Mesenchymal stem cell (in vitro differentiated cells and primary cell): ENCODE measurements around the gene ERBB4.

Experiments used
- DNase-seq: peaks from one replicate; pipeline ENCODE4 v3.0.0-alpha.2; 2013
- H2AFZ ChIP-seq: one replicate; pipeline ENCODE4 v1.6.1; 2013; ENCODE audit warnings: low read depth, mild to moderate bottlenecking, control low read depth, inconsistent platforms, low read length, moderate library complexity
- H2AK5ac ChIP-seq: 2 replicates; pipeline ENCODE4 v1.6.1; 2013; ENCODE audit warnings: low read length, moderate library complexity, mild to moderate bottlenecking, inconsistent platforms; ENCODE audit not compliant: severe bottlenecking
- H2BK120ac ChIP-seq: one replicate; pipeline ENCODE4 v1.6.1; 2013; ENCODE audit warnings: low read depth, mild to moderate bottlenecking, inconsistent platforms, low read length, moderate library complexity
- H2BK12ac ChIP-seq, 2 experiments: one replicate each; pipeline ENCODE4 v1.6.1; 2013; ENCODE audit warnings: inconsistent platforms in 2 of 2, low read length in 2 of 2, mild to moderate bottlenecking in 2 of 2, moderate library complexity in 2 of 2, control low read depth in 1 of 2
- H2BK15ac ChIP-seq: one replicate; pipeline ENCODE4 v1.6.1; 2013; ENCODE audit warnings: mild to moderate bottlenecking, low read depth, inconsistent platforms; ENCODE audit not compliant: poor library complexity, severe bottlenecking
- H2BK5ac ChIP-seq: 2 replicates; pipeline ENCODE4 v1.6.1; 2013; ENCODE audit warnings: low read depth, mild to moderate bottlenecking, low read length, control low read depth, inconsistent platforms; ENCODE audit not compliant: poor library complexity, severe bottlenecking
- H3K14ac ChIP-seq, 2 experiments: one replicate each; pipeline ENCODE4 v1.6.1; 2013; ENCODE audit warnings: inconsistent platforms in 2 of 2, low read length in 2 of 2, control low read depth in 1 of 2, mild to moderate bottlenecking in 1 of 2, moderate library complexity in 1 of 2
- H3K18ac ChIP-seq, 2 experiments: one replicate each; pipeline ENCODE4 v1.6.1; 2013; ENCODE audit warnings: inconsistent platforms in 2 of 2, low read length in 2 of 2, control low read depth in 1 of 2, low read depth in 1 of 2, mild to moderate bottlenecking in 1 of 2
- H3K23ac ChIP-seq, 2 experiments: one replicate each; pipeline ENCODE4 v1.6.1; 2013; ENCODE audit warnings: inconsistent platforms in 2 of 2, low read length in 2 of 2, mild to moderate bottlenecking in 2 of 2, moderate library complexity in 2 of 2, control low read depth in 1 of 2
- H3K27ac ChIP-seq: 2 replicates; pipeline ENCODE4 v1.5.1; 2013; ENCODE audit warnings: mild to moderate bottlenecking, moderate library complexity, low read length, control low read depth, inconsistent platforms; ENCODE audit not compliant: poor library complexity, severe bottlenecking
- H3K27me3 ChIP-seq, 2 experiments: 2 replicates each; pipeline versions ENCODE4 v1.6.1 to v1.7.0; 2013; ENCODE audit warnings: low read length in 2 of 2, mild to moderate bottlenecking in 2 of 2, moderate library complexity in 2 of 2, control low read depth in 1 of 2, inconsistent platforms in 1 of 2; ENCODE audit not compliant: control insufficient read depth in 1 of 2, insufficient read depth in 1 of 2
- H3K36me3 ChIP-seq, 2 experiments: 2 replicates each; pipeline versions ENCODE4 v1.6.1 to v1.7.0; 2013; ENCODE audit warnings: low read length in 2 of 2, control low read depth in 1 of 2, inconsistent platforms in 1 of 2, low read depth in 1 of 2, mild to moderate bottlenecking in 1 of 2; ENCODE audit not compliant: insufficient read depth in 2 of 2, control insufficient read depth in 1 of 2
- H3K4ac ChIP-seq, 2 experiments: one replicate each; pipeline ENCODE4 v1.6.1; 2013; ENCODE audit warnings: inconsistent platforms in 2 of 2, low read length in 2 of 2, mild to moderate bottlenecking in 2 of 2, moderate library complexity in 2 of 2, control low read depth in 1 of 2, low read depth in 1 of 2
- H3K4me1 ChIP-seq: 2 replicates; pipeline ENCODE4 v1.6.1; 2013; ENCODE audit warnings: low read depth, low read length, control low read depth; ENCODE audit not compliant: control insufficient read depth, insufficient read depth
- H3K4me2 ChIP-seq: 2 replicates; pipeline ENCODE4 v1.6.1; 2013; ENCODE audit warnings: low read length, mild to moderate bottlenecking, inconsistent platforms; ENCODE audit not compliant: poor library complexity, severe bottlenecking
- H3K4me3 ChIP-seq, 2 experiments: 2 replicates each; pipeline versions ENCODE4 v1.5.1 to v1.7.0; 2013; ENCODE audit warnings: low read length in 2 of 2, mild to moderate bottlenecking in 2 of 2, control low read depth in 1 of 2, low read depth in 1 of 2; ENCODE audit not compliant: insufficient read depth in 1 of 2
- H3K79me1 ChIP-seq: replicated peaks from 2 replicates; pipeline ENCODE4 v1.6.1; 2013; ENCODE audit warnings: mild to moderate bottlenecking, control low read depth, low read length, inconsistent platforms; ENCODE audit not compliant: poor library complexity, severe bottlenecking
- H3K9ac ChIP-seq: 2 replicates; pipeline ENCODE4 v1.7.0; 2013; ENCODE audit warnings: mild to moderate bottlenecking, low read length, moderate library complexity
- H3K9me3 ChIP-seq: 2 replicates; pipeline ENCODE4 v1.7.0; 2013; ENCODE audit warnings: mild to moderate bottlenecking, low read length; ENCODE audit not compliant: control insufficient read depth
- H4K8ac ChIP-seq: one replicate; pipeline ENCODE4 v1.6.1; 2013; ENCODE audit warnings: inconsistent platforms, mild to moderate bottlenecking, low read length, moderate library complexity
- H4K91ac ChIP-seq: one replicate; pipeline ENCODE4 v1.6.1; 2013; ENCODE audit warnings: mild to moderate bottlenecking, low read length, inconsistent platforms
- WGBS: methylation state at CpG from one replicate; pipeline ENCODE4 v1.1.7; 2013; ENCODE audit warnings: mixed read lengths; 5-methylcytosine and 5-hydroxymethylcytosine counted together

The ERBB4 gene

DNA sequence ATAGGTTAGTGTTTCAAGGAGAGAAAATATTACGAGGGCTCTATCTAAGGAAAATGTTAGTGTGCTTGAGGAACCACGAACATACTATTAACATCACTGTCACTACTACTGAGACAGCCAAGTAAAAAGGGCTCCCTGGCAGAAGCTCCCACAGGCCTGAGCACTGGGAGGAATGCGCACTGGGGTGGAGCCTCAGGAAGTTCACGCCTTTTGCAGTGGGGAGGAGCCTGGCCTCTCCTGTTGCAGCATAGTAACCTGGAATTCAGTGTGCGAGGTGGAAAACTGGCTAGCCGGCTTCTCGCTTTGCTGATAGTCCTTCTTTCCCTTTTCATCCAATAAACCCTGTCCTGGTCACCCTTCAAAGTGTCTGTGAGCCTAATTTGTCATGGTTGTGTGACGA lies 250.3 kb downstream of the ERBB4 start:
- Histone ChIP-seq H3K36me3 (no peaks in the 10 kb centered on the region), H2AK5ac (no peak overlapping the region), H3K23ac (no peak overlapping the region), H2BK12ac (no peak overlapping the region), H3K14ac (no peak overlapping the region), H4K91ac (no peak overlapping the region), H2BK5ac (no peak overlapping the region), H4K8ac (no peak overlapping the region), H2BK15ac (no peak overlapping the region), H2AFZ (peak overlapping the region; percentile 5), H3K4me1 (no peaks in the 10 kb centered on the region), H3K9me3 (no peaks in the 10 kb centered on the region), H3K9ac (no peak overlapping the region), H3K18ac (no peak overlapping the region), H3K4me3 (no peak overlapping the region), H3K27me3 (no peaks in the 10 kb centered on the region), H3K4ac (no peak overlapping the region), H3K4me2 (no peak overlapping the region), H3K79me1 (no peaks in the 10 kb centered on the region), H2BK120ac (no peak overlapping the region), H3K27ac (no peak overlapping the region)
- DNase-seq: no peak
- WGBS: 96% methylated on average over 8 of the region's 8 CpGs

DNA sequence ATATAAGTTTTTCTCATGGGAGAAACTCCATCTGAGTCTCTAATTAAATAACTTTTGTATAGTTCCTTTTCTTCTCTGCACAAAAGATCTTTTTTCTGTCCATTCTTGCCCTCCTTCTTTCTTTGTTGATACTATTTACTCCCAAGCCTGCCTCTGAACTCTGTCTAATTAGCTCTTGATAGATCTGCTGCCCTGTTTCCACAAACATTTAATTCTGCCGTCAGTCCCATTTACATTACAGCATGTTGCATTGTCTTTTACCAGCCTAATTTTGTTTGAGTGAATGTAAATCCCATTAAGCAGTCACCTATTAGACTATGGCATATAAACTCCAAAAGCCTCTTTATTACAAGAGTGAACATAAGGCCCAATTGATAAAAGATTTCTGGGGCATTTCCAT lies 254.4 kb downstream of the ERBB4 start:
- Histone ChIP-seq H3K27ac (no peak overlapping the region), H4K8ac (no peak overlapping the region), H3K23ac (no peak overlapping the region), H3K36me3 (no peaks in the 10 kb centered on the region), H2BK120ac (no peak overlapping the region), H3K14ac (no peak overlapping the region), H2BK5ac (no peak overlapping the region), H4K91ac (no peak overlapping the region), H3K4me1 (no peaks in the 10 kb centered on the region), H3K4ac (no peak overlapping the region), H2BK12ac (no peak overlapping the region), H3K9me3 (no peaks in the 10 kb centered on the region), H3K4me2 (no peak overlapping the region), H2AFZ (no peak overlapping the region), H3K27me3 (no peaks in the 10 kb centered on the region), H3K79me1 (no peaks in the 10 kb centered on the region), H3K18ac (no peak overlapping the region), H3K9ac (no peak overlapping the region), H3K4me3 (no peak overlapping the region), H2BK15ac (no peak overlapping the region), H2AK5ac (no peak overlapping the region)
- WGBS: no CpG with 5 or more reads among the region's 1 CpG
- DNase-seq: no peak

DNA sequence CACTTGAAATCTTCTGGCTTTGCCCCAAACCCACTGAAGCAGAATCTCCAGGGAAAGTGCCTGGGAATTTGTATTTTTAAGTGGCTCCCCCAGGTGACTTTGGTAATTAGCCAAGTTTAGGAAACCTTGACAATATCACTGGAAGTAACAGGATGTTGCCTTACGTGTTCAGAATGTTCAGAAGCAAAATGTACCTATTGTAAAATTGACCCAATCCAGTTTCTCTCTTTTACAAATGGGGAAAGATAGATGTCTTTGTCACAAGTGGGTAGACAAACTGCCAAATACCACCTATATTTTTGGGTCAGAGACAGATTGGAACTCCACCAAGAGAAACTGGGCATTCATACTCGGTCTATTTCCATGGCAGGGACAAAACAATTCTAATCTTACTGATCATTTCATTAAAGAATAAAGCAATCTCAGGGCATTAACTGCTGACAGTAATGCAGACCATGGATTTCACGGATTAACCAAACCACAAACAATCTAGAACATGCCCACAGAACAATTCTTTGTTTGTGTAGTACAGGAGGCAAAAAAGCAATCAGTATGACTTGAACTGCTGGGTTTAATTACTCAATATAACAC lies 255.8 kb downstream of the ERBB4 start:
- Histone ChIP-seq H3K4me2 (no peak overlapping the region), H3K27ac (no peak overlapping the region), H2BK120ac (no peak overlapping the region), H3K9ac (no peak overlapping the region), H3K36me3 (no peaks in the 10 kb centered on the region), H2AK5ac (no peak overlapping the region), H2BK15ac (no peak overlapping the region), H3K9me3 (no peaks in the 10 kb centered on the region), H3K23ac (no peak overlapping the region), H3K27me3 (no peaks in the 10 kb centered on the region), H3K4ac (no peak overlapping the region), H4K91ac (no peak overlapping the region), H3K4me1 (no peaks in the 10 kb centered on the region), H4K8ac (no peak overlapping the region), H3K14ac (no peak overlapping the region), H2AFZ (no peak overlapping the region), H3K79me1 (no peaks in the 10 kb centered on the region), H2BK12ac (no peak overlapping the region), H3K18ac (no peak overlapping the region), H2BK5ac (no peak overlapping the region), H3K4me3 (no peak overlapping the region)
- WGBS: 84% methylated on average over 3 of the region's 3 CpGs
- no peak for DNase-seq

DNA sequence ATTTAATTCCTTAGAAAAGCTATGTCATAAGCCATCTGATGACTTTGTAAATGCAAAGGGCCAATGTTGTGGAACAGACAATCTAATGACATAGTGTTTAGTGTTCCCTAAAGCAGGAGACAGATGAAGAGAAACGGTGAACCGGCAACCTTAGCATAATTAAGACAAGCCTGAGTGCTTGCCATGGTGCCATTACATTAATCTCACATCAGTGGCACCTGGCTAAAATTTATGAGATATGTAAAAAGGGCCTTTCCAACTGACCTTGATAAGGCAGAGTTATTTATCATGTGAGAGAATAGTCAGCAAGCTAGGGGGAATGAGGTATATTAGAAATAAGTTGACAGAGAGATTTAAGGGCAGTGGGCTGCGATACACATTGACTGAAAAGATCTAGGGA lies 261.8 kb downstream of the ERBB4 start:
- no peak overlapping the region for H3K4ac ChIP-seq
- no peaks in the 10 kb centered on the region for H3K4me1 ChIP-seq
- H3K9me3 ChIP-seq: no peaks in the 10 kb centered on the region
- no peak overlapping the region for H4K91ac ChIP-seq
- no peak overlapping the region for H3K27ac ChIP-seq
- H2BK12ac ChIP-seq: no peak overlapping the region
- H2AFZ ChIP-seq: no peak overlapping the region
- no peak overlapping the region for H2BK120ac ChIP-seq
- H2AK5ac ChIP-seq: no peak overlapping the region
- H3K27me3 ChIP-seq: no peaks in the 10 kb centered on the region
- DNase-seq: no peak
- H3K79me1 ChIP-seq: no peaks in the 10 kb centered on the region
- H3K23ac ChIP-seq: no peak overlapping the region
- H3K14ac ChIP-seq: no peak overlapping the region
- H3K9ac ChIP-seq: no peak overlapping the region
- 100% methylated on average over 2 of the region's 3 CpGs for WGBS
- H3K4me3 ChIP-seq: no peak overlapping the region
- no peak overlapping the region for H3K4me2 ChIP-seq
- no peaks in the 10 kb centered on the region for H3K36me3 ChIP-seq
- no peak overlapping the region for H2BK15ac ChIP-seq
- H3K18ac ChIP-seq: no peak overlapping the region
- no peak overlapping the region for H2BK5ac ChIP-seq
- no peak overlapping the region for H4K8ac ChIP-seq
